NT2/D1 (cell line): ENCODE measurements around the gene ARID3B.

ENCODE experiments used
- SUZ12 ChIP-seq: IDR thresholded peaks from 2 replicates; pipeline ENCODE4 v1.6.1; 2011; ENCODE audit not compliant: insufficient read length, insufficient read depth; ENCODE audit errors: extremely low read depth
- ZNF274 ChIP-seq: IDR thresholded peaks from 2 replicates; pipeline ENCODE4 v1.6.1; 2011; ENCODE audit warnings: mild to moderate bottlenecking, low read depth, low read length

DNA sequence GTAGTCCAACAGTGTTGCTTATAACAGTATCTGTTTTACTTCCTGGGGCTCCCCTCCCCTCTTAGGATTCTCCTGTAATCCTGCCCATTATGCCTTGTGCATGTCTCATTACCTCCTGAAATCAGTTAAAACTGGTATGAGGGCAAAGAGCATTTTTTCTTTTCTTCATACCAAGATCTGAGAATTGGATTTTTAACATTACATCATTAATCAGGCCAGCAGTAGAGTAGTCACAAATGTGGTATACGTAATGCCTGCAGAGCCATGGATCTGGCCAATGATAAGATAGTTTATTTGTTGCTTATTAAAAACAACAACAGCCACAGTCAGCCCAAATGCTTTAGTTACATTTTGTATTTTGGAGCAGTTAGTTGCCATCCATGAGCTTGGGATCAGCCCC lies 23.2 kb downstream of the ARID3B start:
- TF ChIP-seq SUZ12 (no peak), ZNF274 (no peak)
